Ovary (tissue), 9 donors: ENCODE results near the gene CRISPLD2. TPM values are rescaled to one million over a fixed set of nuclear protein-coding genes. Genes with fewer than 3 reads are reported as not detected.
A peak's percentile ranks its signal among the peaks of the same experiment; 100 is the strongest.

Source experiments
- DNase-seq, 5 donors: peaks; one replicate each; pipeline ENCODE4 v3.0.0-alpha.2; 2019 to 2020
- H3K27ac ChIP-seq, 2 donors: fragments of 200-600 bp; one replicate each; pipeline versions ENCODE4 v1.5.1 to v1.8.0; 2019 to 2022
- H3K27me3 ChIP-seq: fragments of 200-600 bp; one replicate; pipeline ENCODE4 v1.8.0; 2022
- H3K36me3 ChIP-seq: fragments of 200-600 bp; sonication (generic); one replicate; pipeline ENCODE4 v1.5.1; 2019
- H3K4me1 ChIP-seq: one replicate; pipeline ENCODE4 v1.8.1; 2013; ENCODE audit warnings: mild to moderate bottlenecking, moderate library complexity; ENCODE audit not compliant: insufficient read depth
- H3K4me3 ChIP-seq: fragments of 200-600 bp; sonication (generic); one replicate; pipeline ENCODE4 v1.5.1; 2017
- H3K9me3 ChIP-seq, 2 donors: fragments of 200-600 bp in 1 of 2; sonication (generic) in 1 of 2; one replicate each; pipeline versions ENCODE4 v1.5.1 to v1.8.1; 2013 to 2019; ENCODE audit warnings: mild to moderate bottlenecking in 1 of 2, moderate library complexity in 1 of 2
- CTCF ChIP-seq, 3 donors: fragments of 450-650 bp in 2 of 3; fragments of 200-600 bp in 1 of 3; IDR thresholded peaks; one replicate each; pipeline versions ENCODE4 v1.5.1 to v1.8.0; 2016 to 2022; ENCODE audit warnings: antibody characterized with exemption in 3 of 3, mild to moderate bottlenecking in 1 of 3
- EP300 ChIP-seq: sonication (generic); formaldehyde crosslinking; IDR thresholded peaks from one replicate; pipeline ENCODE4 v1.6.1; 2017; ENCODE audit warnings: antibody characterized with exemption
- POLR2A ChIP-seq: fragments of 450-650 bp; IDR thresholded peaks from one replicate; pipeline ENCODE4 v1.6.1; 2017; ENCODE audit warnings: antibody characterized with exemption, mild to moderate bottlenecking, moderate library complexity
- WGBS, 3 donors: extraction: QIAGEN DNeasy Blood & Tissue Kit in 1 of 3; methylation state at CpG; one replicate each; pipeline versions ENCODE4 v1.1.5 to v1.1.7; 2013 to 2017; 5-methylcytosine and 5-hydroxymethylcytosine counted together
- intact Hi-C, 4 donors: fragments of 100-400 bp; cut with DNase I; formaldehyde crosslinking; loops; one replicate each; pipeline versions ENCODE4 v1.11.0 to v1.15.1; 2022 to 2023
- polyA plus RNA-seq, 2 donors: library from polyadenylated mRNA; stranded (reverse); fragments of 200-250 nt in 1 of 2; fragments of 350-450 nt in 1 of 2; fragmentation: Illumina TruSeq in 1 of 2; extraction: RNeasy Lipid Tissue Mini Kit (QIAGEN cat#74804) in 1 of 2; gene quantifications; one replicate each; pipeline ENCODE4 v1.2.3, GENCODE V29; 2013 to 2014
- total RNA-seq, 7 donors: library from RNA; depleted of rRNA in 2 of 7; stranded (reverse); fragments of >200 nt in 2 of 7; fragmentation: NEBNext Ultra II Directional in 3 of 7; extraction: Animal tissue kit (Norgen Biotek cat#: 25700) in 3 of 7; gene quantifications; one replicate each; pipeline versions ENCODE4 v1.1.0 to v1.2.4, GENCODE V29; 2016 to 2023
- donor health status: DM: no; HTN: no; CAD: no; lungs with moderate emphysema.
- donor health status: DM: no; HTN: no; CAD: no.
- donor health status: Bipolar disorder and iron deficiency.
- donor health status: DM: yes; HTN: yes; CAD: no.
- donor health status: DM: no; HTN: no; CAD: no.
- donor health status: DM: yes; HTN: yes; CAD: no.

CRISPLD2 gene
- total and polyA plus RNA-seq, 9 donors, result 53.2 to 333 (median 111) TPM

GRCh38 chr16:84919269-84919668 is 99.5 kb downstream of the CRISPLD2 start:
- peaks cover 13% of the 10 kb centered on the region for H3K4me1 ChIP-seq
- no peaks in the 10 kb centered on the region for H3K36me3 ChIP-seq
- no peaks in the 10 kb centered on the region for H3K27me3 ChIP-seq
- intact Hi-C loops, result no loop called here
- TF ChIP-seq CTCF (IDR thresholded peaks at IDR 0.05) (no peak), EP300 (no peak), POLR2A (no peak)
- H3K4me3 ChIP-seq, result no peak overlapping the region
- H3K9me3 ChIP-seq, result no peaks in the 10 kb centered on the region
- H3K27ac ChIP-seq, result peak overlapping the region in 1 of 2 donors; percentile 40
- WGBS, 3 donors, result 30 to 70% (median 68%) methylated on average over 7 of the region's 7 CpGs
- DNase-seq, result no peak

GRCh38 chr16:84919708-84920107 is 99.9 kb downstream of the CRISPLD2 start:
- peak overlapping the region in 1 of 2 donors; percentile 40 for H3K27ac ChIP-seq
- no peaks in the 10 kb centered on the region for H3K27me3 ChIP-seq
- H3K9me3 ChIP-seq, result no peaks in the 10 kb centered on the region
- peaks cover 17% of the 10 kb centered on the region for H3K4me1 ChIP-seq
- intact Hi-C loops, result no loop called here
- DNase-seq, result no peak
- no peak overlapping the region for H3K4me3 ChIP-seq
- TF ChIP-seq POLR2A, result no peak
- no peak for TF ChIP-seq CTCF (IDR thresholded peaks at IDR 0.05)
- no peak for TF ChIP-seq EP300
- 23 to 74% (median 57%) methylated on average over 13 of the region's 13 CpGs for WGBS, 3 donors
- no peaks in the 10 kb centered on the region for H3K36me3 ChIP-seq

- intact Hi-C loops, result no loop called here
- TF ChIP-seq CTCF (IDR thresholded peaks at IDR 0.05), result no peak
- no peak for DNase-seq
- 96 to 98% (median 97%) methylated on average over 8 of the region's 8 CpGs for WGBS, 3 donors
- no peak overlapping the region for H3K27ac ChIP-seq
- no peaks in the 10 kb centered on the region for H3K36me3 ChIP-seq
- no peak overlapping the region for H3K4me3 ChIP-seq
- H3K9me3 ChIP-seq, result no peaks in the 10 kb centered on the region
- no peaks in the 10 kb centered on the region for H3K27me3 ChIP-seq
- peaks cover 21% of the 10 kb centered on the region for H3K4me1 ChIP-seq
Observed at GRCh38 chr16:84920333-84920732, 100.5 kb downstream of the CRISPLD2 start.

- intact Hi-C loops, result no loop called here
- Histone ChIP-seq H3K27me3 (no peaks in the 10 kb centered on the region), H3K4me1 (peaks cover 26% of the 10 kb centered on the region), H3K36me3 (no peaks in the 10 kb centered on the region), H3K9me3 (no peaks in the 10 kb centered on the region), H3K4me3 (no peak overlapping the region), H3K27ac (peak overlapping the region; percentile 65 to 66)
- 16 to 20% (median 19%) methylated on average over 18 to 19 of the region's 19 CpGs for WGBS, 3 donors
- no peak for TF ChIP-seq POLR2A
- peak; percentile 79 to 88 (median 85) for DNase-seq
Observed at GRCh38 chr16:84922351-84923120, 102.8 kb downstream of the CRISPLD2 start.
